CD4-positive, alpha-beta T cell treated with Interferon alpha-2 for 1 hour (primary cell): ENCODE results near the gene FBXL16.

Experiments
- DNase-seq, 2 donors: peaks; one replicate each; pipeline ENCODE4 v3.0.0-alpha.2; 2020 to 2022

Gene FBXL16

DNA sequence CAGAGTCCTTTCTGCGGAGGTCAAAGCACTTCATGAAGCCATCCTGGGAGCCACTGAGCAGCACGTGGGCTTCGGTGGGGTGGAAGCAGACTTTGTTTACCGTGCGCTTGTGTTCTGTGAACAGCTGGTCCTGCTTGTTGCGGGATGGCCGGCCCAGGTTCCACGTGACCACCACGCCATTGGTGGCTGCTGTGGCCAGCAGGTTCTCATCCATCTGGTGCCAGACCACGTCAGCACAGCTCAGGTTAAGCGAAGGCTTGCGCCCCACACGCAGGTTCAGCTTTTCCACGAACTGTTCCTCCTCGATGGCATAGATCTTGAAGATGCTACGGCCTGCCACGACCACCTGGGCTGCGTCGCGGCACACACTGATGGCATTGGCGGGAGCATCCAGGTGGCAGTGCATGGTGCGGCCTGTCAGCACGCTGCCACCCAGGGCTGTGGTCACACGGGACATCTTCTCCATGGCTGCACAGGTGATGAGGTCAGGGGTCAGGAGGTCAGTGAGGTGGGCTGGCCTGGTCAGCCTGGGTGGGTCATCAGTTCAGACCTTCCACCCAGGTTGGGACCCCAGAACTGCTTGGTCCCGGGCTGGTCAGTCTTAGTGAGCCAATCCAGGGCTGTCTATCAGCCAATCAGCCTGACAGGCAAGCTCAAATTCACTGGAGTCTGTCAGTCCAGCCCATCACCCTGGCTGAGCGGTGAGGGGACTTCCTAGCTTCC is 16.3 kb downstream of the FBXL16 start:
- no peak for DNase-seq

DNA sequence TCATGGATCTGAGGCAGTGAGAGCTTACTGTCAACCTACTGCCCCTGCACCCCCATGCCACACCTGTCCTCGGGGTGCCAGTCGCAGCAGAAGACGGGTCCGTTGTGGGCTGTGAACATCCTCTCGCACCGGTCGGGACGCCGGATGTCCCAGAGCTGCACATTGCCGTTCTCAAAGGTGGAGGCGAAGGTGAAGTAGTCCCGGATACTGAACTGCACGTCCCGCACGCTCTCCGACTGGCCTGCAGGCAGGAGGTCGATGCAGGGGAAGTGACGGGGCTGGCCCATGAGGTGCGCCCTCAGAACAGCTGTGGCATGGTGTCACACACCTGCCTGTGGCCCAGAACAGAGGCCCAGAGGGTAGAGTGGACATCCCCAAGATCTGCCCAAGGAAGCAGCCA is 18.1 kb downstream of the FBXL16 start:
- no peak for DNase-seq

DNA sequence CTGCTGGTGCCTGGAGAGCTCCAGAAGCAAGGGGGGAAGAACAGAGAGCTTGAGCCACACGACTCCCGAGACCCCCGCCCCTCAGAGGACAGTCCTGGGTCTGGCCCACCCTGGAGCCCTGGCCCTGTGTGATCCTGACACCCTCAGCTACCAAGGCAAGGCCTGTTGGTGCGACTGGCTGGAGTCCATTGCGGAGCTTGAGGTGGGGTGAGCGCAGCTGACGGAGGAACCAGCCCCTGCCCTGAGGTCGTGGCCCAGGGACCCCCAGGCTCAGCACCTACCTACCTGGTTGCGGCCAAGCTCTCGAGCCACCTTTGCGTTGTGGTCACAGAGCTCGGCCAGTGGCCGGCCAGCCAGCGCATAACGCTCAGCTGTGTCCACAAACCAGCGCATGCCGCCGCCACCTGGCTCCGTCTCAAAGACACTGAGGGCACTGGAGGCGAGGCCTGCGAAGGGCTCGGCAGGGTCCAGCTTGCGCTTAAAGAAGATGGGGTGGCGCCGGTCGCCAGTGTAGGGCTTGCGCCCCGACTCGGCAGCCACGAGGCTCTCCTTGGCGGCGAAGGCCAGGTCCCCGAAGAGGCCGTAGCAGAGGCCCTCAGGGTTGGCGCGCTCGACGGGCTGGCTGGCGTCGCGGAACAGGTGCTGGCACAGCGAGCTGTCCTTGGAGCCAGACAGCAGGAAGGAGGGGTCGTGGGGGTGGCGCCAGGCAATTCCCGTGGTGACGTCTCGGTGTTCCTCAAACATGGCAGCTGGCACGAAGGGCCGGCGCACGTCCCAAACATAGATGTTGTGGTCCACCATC is 18.9 kb downstream of the FBXL16 start:
- no peak for DNase-seq

GRCh38 chr16:685967-686366 is 19.6 kb downstream of the FBXL16 start:
- no peak for DNase-seq

DNA sequence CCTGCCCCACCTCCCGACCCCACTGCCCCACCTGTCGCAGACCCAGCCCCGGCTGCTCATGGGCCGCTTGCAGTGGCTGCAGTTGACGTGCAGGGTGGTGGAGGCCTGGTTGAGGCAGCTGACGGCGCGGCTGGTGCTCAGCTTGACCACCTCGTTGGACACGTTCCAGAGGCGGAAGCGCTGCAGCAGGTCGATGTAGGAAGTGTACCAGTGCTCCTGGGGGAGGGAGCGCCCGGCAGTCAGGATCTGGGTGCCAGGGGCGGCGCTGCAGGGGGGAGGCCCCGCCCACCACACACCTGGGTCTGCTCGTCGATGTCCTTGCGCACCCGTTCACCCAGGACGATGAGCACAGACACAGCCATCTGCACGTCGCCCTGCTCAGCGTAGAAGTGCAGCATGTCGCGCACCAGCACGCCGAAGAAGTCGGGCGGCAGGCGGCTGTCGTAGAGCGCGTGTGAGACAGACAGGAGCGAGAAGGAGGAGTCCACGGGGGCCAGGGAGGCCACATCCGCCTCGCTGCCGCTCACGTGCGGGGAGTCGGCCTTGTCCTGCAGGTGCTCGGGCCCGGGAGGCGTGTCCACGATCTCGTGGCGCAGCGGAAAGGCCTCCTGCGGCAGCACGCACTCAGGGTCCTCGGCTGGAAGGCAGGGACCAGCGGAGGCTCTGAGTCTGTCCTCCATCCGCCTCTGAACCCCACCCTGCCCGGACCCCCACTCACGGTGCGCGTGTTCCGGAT is 20.5 kb downstream of the FBXL16 start:
- no peak for DNase-seq

GRCh38 chr16:684071-684794 is 21.4 kb downstream of the FBXL16 start, which contains the start of gene JMJD8:
Gene JMJD8 (minus strand): TSS chr16:684334. CDS start chr16:684319, 15 bp downstream.
- peak; percentile 97 to 98 for DNase-seq

DNA sequence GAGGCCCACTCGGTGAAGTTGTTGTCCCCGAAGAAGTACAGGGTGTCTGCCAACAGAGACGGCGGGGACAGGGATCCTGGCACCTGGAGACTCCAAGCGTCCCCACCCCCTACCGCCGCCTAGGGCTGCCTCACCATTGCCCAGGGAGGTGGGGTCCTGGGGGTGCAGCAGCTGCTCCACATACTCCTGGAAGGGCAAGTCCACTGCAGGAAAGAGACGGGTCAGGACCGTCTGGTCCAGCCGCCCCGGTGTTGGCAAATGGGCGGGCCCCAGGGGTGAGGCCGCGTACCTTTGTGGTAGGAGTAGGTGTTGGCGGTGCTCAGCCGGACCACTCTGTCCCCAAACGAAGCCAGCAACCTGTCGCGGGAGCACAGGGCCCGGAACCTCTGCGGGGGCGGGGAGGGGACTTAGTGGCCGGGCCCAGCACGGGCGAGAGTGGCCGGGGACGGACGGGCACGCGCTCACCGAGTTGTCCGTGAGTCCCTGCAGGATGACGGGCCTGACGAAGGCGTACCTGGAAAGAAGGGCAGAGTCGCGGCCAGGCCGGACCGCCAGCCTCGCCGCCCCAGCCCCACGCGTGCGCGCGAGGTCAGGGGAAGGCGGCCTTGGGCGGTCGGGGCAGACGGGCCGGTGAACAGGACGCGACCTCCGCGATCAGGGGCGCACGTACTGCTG is 22.1 kb downstream of the FBXL16 start:
- DNase-seq: no peak

DNA sequence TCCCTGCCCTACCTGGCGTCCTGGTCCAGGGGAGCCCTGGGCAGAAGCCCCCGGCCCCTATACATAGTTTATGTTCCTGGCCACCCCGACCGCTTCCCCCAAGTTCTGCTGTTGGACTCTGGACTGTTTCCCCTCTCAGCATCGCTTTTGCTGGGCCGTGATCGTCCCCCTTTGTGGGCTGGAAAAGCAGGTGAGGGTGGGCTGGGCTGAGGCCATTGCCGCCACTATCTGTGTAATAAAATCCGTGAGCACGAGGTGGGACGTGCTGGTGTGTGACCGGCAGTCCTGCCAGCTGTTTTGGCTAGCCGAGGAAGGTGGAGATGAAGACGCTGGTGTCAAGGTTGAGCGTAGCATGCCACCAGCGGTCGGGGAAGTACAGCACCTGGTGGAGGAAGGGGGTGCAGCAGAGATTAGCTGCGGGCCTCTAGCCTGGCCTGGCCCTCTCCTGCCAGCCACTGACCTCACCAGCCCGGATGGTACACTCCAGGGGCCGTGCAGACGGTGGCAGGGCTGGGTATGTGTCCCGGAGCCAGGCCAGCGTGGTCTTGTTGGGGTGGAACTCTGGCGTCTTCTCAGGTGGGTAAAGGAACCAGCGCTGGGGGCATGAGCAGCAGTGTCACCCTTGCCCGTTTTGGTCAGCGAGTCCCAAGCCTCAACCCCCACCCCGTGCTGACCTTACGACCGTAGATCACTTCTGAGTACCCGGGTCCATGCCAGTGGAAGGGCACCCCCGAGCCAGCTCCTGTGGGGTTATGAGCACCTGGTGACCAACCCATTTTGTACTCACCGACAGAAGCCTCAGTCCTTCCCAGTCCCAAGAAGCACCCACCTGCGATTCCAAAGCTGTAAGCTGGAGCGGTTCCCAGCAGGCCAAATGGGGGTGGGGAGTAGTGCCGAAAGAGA is 22.9 kb downstream of the FBXL16 start:
- DNase-seq: no peak

DNA sequence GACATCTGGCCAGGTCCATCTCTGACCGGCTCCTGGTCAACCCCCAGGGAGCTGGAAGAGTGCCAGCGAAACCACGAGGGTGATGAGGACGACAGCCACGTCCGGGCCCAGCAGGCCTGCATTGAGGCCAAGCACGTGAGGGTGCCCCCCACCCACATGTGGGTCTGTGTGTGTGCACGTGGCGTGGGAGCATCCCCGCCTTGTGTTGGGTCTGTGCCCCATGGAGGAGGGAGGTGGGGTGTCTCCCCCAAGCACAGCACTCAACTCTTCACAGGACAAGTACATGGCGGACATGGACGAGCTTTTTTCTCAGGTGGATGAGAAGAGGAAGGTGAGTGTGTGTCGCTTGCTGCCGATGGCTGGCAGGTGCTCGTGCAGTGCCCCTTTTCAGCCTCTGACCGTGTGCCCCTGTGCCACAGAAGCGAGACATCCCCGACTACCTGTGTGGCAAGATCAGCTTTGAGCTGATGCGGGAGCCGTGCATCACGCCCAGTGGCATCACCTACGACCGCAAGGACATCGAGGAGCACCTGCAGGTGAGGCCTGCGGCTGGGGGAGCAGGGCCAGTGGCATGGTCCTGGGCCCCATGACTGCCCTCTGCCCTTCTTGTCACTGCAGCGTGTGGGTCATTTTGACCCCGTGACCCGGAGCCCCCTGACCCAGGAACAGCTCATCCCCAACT is 23.7 kb downstream of the FBXL16 start:
- no peak for DNase-seq

DNA sequence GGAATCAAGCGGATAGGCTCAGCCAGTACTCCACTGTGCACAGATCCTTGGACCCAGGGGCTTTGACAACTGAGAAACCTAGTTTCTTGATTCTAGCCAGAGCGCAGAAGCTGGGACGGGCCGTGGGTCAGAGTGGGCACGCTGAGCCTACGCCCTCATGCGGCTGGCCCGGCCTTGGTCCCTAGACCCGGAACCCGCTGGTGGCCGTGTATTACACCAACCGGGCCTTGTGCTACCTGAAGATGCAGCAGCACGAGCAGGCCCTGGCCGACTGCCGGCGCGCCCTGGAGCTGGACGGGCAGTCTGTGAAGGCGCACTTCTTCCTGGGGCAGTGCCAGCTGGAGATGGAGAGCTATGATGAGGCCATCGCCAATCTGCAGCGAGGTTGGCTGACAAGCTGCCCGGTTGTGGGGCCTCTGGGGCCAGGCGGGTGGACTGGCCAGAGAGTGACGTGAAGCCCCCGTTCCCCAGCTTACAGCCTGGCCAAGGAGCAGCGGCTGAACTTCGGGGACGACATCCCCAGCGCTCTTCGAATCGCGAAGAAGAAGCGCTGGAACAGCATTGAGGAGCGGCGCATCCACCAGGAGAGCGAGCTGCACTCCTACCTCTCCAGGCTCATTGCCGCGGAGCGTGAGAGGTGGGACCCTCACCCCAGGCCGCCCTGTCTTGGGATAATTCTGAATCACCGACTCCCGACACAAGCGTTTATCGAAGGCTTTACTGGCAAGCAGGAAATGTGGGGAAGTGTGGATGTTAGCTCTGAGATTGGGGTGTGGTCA is 24.4 kb downstream of the FBXL16 start:
- no peak for DNase-seq

- DNase-seq: no peak
Observed at GRCh38 chr16:680625-680945, 25.0 kb downstream of the FBXL16 start.

GRCh38 chr16:679814-680624 is 25.6 kb downstream of the FBXL16 start, which contains the start of gene STUB1:
Gene STUB1 (plus strand): TSS chr16:680410. CDS start chr16:680526, 116 bp downstream.
- peak; percentile 84 to 90 for DNase-seq

DNA sequence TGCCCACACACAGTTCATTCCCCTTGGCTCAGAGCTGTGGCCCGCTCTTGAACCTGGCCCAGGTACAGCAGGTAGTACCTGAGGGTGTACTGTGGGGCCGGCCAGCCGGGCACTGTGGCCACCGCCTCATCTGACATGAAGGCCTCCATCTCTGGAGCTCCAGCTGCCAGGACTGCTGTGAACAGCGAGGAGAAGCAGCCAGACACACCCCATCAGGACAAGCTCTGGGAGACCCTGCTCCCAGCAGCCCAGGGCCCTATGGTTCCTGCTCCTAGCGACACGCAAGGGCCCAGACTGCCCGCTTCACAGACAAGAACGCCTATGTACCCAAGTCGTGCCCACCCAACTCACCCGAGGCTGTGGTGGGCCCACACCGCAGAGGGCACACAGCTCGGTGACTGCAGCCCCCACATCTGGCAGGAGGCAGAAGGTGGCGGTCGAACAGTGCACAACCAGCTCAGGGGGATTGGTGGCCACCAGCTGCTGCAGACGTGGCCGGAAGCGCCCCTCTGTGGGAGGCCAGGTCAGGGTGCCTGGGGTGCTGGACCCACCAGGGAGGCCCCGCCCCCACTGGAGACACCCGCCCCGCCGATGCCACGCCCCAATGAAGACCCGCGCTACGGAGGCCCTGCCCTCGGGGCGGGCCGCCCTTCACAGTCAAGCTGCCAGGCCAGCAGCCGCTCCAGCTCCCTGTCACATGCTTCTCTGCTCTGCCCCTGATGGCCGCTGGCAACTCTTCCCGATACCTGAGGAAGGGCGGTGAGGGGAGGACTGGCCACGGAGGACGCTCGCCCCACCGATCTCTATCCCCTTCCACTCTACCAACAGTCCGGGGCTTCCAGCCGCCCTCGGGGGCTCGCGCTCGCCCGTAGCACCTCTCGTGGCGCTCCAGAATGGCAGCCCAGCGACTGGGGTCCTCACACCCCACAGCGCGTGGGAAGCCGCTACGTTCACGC is 26.5 kb downstream of the FBXL16 start:
- DNase-seq: peak; percentile 55 to 68

DNA sequence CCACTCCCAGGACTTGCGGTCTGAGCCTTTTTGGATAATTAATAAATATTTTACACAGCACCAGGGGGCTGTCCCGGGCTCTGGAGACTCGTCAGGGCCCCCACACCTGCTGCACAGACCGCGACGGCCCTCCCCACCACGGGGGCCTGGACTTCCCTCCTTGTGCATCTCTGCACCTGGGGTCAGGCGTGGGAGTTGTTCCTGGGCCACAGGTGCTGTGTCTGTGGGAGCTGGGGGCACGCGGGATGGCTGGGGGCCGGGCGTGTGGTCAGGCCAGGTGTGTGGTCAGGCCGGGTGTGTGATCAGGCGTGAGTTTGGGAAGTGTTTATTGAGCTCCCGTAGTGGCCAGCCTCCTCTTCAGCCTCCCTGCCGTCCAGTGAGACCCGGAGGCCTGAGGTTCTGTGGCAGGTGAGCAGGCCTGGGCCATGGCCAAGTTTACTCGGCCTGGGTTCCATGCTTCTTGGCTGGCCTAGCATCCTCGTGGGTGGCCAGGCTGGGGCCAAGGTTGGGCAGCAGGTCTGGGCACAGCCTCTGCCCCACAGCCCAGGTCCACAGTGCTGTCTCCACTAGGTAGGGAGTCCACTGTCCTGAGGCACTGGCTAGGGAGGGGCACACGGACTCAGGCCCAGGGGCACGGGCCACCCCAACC is 27.3 kb downstream of the FBXL16 start:
- DNase-seq: no peak

- DNase-seq: no peak
Observed at GRCh38 chr16:677316-678190, 28.0 kb downstream of the FBXL16 start.

DNA sequence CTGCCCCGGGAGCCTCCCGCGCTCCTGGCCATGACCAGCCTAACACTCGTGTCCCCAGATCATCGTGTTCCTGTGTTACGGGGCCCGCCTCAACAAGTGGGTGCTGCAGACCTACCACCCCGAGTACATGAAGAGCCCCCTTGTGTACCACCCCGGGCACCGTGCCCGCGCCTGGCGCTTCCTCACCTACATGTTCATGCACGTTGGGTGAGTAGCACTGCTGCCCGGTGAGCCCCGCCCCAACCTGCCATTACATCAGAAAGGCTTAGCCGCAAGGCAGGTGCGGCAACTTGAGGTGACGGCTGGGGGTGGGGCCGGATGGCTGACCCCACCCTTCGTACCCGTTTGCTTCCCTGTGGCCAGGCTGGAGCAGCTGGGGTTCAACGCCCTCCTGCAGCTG is 28.7 kb downstream of the FBXL16 start:
- peak in 1 of 2 donors; percentile 55 for DNase-seq
